Endothelial cell (in vitro differentiated cells): ENCODE results near the gene NT5DC1. TPM values are rescaled to one million over a fixed set of nuclear protein-coding genes. Genes with fewer than 3 reads are reported as not detected.
"Not testable (repeated sequence)": the region's sequence is repeated elsewhere in the genome, so short reads cannot be mapped to it uniquely, and the experiment has no call there.

ENCODE experiments used
- DNase-seq: peaks from one replicate; pipeline ENCODE4 v3.0.0; 2021; ENCODE audit warnings: low spot score
- H3K27ac Mint-ChIP-seq: one replicate; pipeline ENCODE4 v1.8.0; 2021; ENCODE audit warnings: mixed read lengths, inconsistent platforms; ENCODE audit not compliant: unreplicated experiment
- H3K27me3 Mint-ChIP-seq: one replicate; pipeline ENCODE4 v1.8.0; 2021; ENCODE audit warnings: mild to moderate bottlenecking, moderate library complexity, mixed read lengths, inconsistent platforms; ENCODE audit not compliant: unreplicated experiment
- H3K36me3 Mint-ChIP-seq: one replicate; pipeline ENCODE4 v1.8.0; 2021; ENCODE audit warnings: mild to moderate bottlenecking, low read depth, mixed read lengths, inconsistent platforms; ENCODE audit not compliant: unreplicated experiment
- H3K4me1 Mint-ChIP-seq: one replicate; pipeline ENCODE4 v1.8.0; 2021; ENCODE audit warnings: mild to moderate bottlenecking, mixed read lengths, inconsistent platforms; ENCODE audit not compliant: unreplicated experiment
- H3K4me3 Mint-ChIP-seq: one replicate; pipeline ENCODE4 v1.8.0; 2021; ENCODE audit warnings: mild to moderate bottlenecking, mixed read lengths, inconsistent platforms; ENCODE audit not compliant: unreplicated experiment
- H3K9me3 Mint-ChIP-seq: one replicate; pipeline ENCODE4 v1.8.0; 2021; ENCODE audit warnings: mixed read lengths, inconsistent platforms; ENCODE audit not compliant: unreplicated experiment
- CTCF ChIP-seq: fragments of 200-600 bp; sonication (generic); IDR thresholded peaks from one replicate; pipeline ENCODE4 v1.5.0; 2021; ENCODE audit warnings: antibody characterized with exemption; ENCODE audit not compliant: unreplicated experiment
- total RNA-seq: library from RNA; stranded (reverse); fragmentation: NEBNext Ultra II Directional; extraction: Animal tissue kit (Norgen Biotek cat#: 25700); gene quantifications from one replicate; pipeline ENCODE4 v1.2.1, GENCODE V29; 2021; ENCODE audit not compliant: unreplicated experiment

The NT5DC1 gene
- total RNA-seq, 1 donor from 2014 or later, result 33.9 TPM

GRCh38 chr6:116283191-116283590, 182.5 kb downstream of the NT5DC1 start:
- TF ChIP-seq CTCF, result no peak
- peaks cover 32% of the 10 kb centered on the region for H3K4me1 Mint-ChIP-seq
- peaks cover 6% of the 10 kb centered on the region for H3K36me3 Mint-ChIP-seq
- DNase-seq, result no peak
- no peak overlapping the region for H3K4me3 Mint-ChIP-seq
- no peak overlapping the region for H3K27ac Mint-ChIP-seq
- H3K27me3 Mint-ChIP-seq, result peaks cover 6% of the 10 kb centered on the region
- no peaks in the 10 kb centered on the region for H3K9me3 Mint-ChIP-seq

GRCh38 chr6:116284984-116285383, 184.3 kb downstream of the NT5DC1 start:
- peaks cover 15% of the 10 kb centered on the region for H3K4me1 Mint-ChIP-seq
- not testable (repeated sequence) for H3K4me3 Mint-ChIP-seq, DNase-seq, H3K36me3 Mint-ChIP-seq, H3K27me3 Mint-ChIP-seq, H3K9me3 Mint-ChIP-seq, H3K27ac Mint-ChIP-seq

GRCh38 chr6:116286773-116287358, 186.2 kb downstream of the NT5DC1 start:
- no peaks in the 10 kb centered on the region for H3K4me1 Mint-ChIP-seq
- H3K36me3 Mint-ChIP-seq, result no peaks in the 10 kb centered on the region
- H3K27ac Mint-ChIP-seq, result no peak overlapping the region
- no peaks in the 10 kb centered on the region for H3K27me3 Mint-ChIP-seq
- no peak for TF ChIP-seq CTCF
- no peak overlapping the region for H3K4me3 Mint-ChIP-seq
- no peaks in the 10 kb centered on the region for H3K9me3 Mint-ChIP-seq
- DNase-seq, result no peak

GRCh38 chr6:116287689-116288282, 187.1 kb downstream of the NT5DC1 start:
- no peaks in the 10 kb centered on the region for H3K9me3 Mint-ChIP-seq
- no peak overlapping the region for H3K27ac Mint-ChIP-seq
- TF ChIP-seq CTCF, result peak; percentile 87
- H3K4me1 Mint-ChIP-seq, result no peaks in the 10 kb centered on the region
- no peak overlapping the region for H3K4me3 Mint-ChIP-seq
- no peak for DNase-seq
- no peaks in the 10 kb centered on the region for H3K36me3 Mint-ChIP-seq
- no peaks in the 10 kb centered on the region for H3K27me3 Mint-ChIP-seq

GRCh38 chr6:116289876-116290275, 189.2 kb downstream of the NT5DC1 start:
- Mint-ChIP-seq H3K36me3 (no peaks in the 10 kb centered on the region), H3K4me3 (no peak overlapping the region), H3K27ac (no peak overlapping the region), H3K4me1 (no peaks in the 10 kb centered on the region), H3K9me3 (no peaks in the 10 kb centered on the region), H3K27me3 (no peaks in the 10 kb centered on the region)
- DNase-seq, result no peak
- no peak for TF ChIP-seq CTCF
